PC-3 (cell line): ENCODE data around the gene CENPW. TPM values are rescaled to one million over a fixed set of nuclear protein-coding genes. Genes with fewer than 3 reads are reported as not detected.

ENCODE experiments used
- ATAC-seq: fragments of 200-7000 bp; cut with Tn5 transposase; 2 replicates; pipeline ENCODE4 v1.9.1; 2020; ENCODE audit warnings: mild to moderate bottlenecking, moderate library complexity
- BruUV-seq: library from RNA; stranded (reverse); fragments of 400-500 nt; replicated peaks from 2 replicates; lab custom pipeline; 2021; lab: Mats Ljungman, UMichigan
- CTCF ChIA-PET: fragments of 300-600 bp; sonication (Branson Sonifier 250); formaldehyde crosslinking; loops from one replicate; lab custom pipeline; 2022; ENCODE audit warnings: antibody characterized with exemption; lab: Charles Lee
- POLR2A ChIA-PET: fragments of 300-600 bp; sonication (Branson Sonifier 250); formaldehyde crosslinking; loops from one replicate; lab custom pipeline; 2022; ENCODE audit warnings: antibody characterized with exemption; ENCODE audit not compliant: unreplicated experiment; lab: Charles Lee
- DNase-seq: peaks from one replicate; pipeline ENCODE4 v3.0.0-alpha.2; 2015
- H2AFZ ChIP-seq: fragments of 300-600 bp; sonication (generic); 2 replicates; pipeline ENCODE4 v1.6.0; 2016; ENCODE audit warnings: antibody characterized with exemption, low read length
- H3F3A ChIP-seq: fragments of 300-600 bp; sonication (generic); one replicate; pipeline ENCODE4 v1.6.0; 2017; ENCODE audit warnings: antibody characterized with exemption, low read length, control low read depth, mild to moderate bottlenecking; ENCODE audit not compliant: unreplicated experiment
- H3K27ac ChIP-seq: fragments of 300-600 bp; sonication (generic); 2 replicates; pipeline ENCODE4 v1.5.1; 2016; ENCODE audit warnings: mild to moderate bottlenecking, low read length
- H3K27me3 ChIP-seq: fragments of 300-600 bp; sonication (generic); 2 replicates; pipeline ENCODE4 v1.6.1; 2016; ENCODE audit warnings: low read length, mixed read lengths
- H3K36me3 ChIP-seq: fragments of 300-600 bp; sonication (generic); 2 replicates; pipeline ENCODE4 v1.6.1; 2016; ENCODE audit warnings: low read depth, mixed run types, low read length, mixed read lengths
- H3K4me1 ChIP-seq: fragments of 300-600 bp; sonication (generic); 2 replicates; pipeline ENCODE4 v1.5.1; 2016; ENCODE audit warnings: low read length; ENCODE audit not compliant: insufficient read depth
- H3K4me2 ChIP-seq: fragments of 300-600 bp; sonication (generic); 2 replicates; pipeline ENCODE4 v1.6.0; 2016; ENCODE audit warnings: low read length
- H3K4me3 ChIP-seq: fragments of 300-600 bp; sonication (generic); 2 replicates; pipeline ENCODE4 v1.5.1; 2016; ENCODE audit warnings: mild to moderate bottlenecking, low read length, mixed read lengths
- H3K79me2 ChIP-seq: fragments of 300-600 bp; sonication (generic); 2 replicates; pipeline ENCODE4 v1.6.1; 2017; ENCODE audit warnings: low read length, mixed read lengths
- H3K9ac ChIP-seq: fragments of 300-600 bp; sonication (generic); 2 replicates; pipeline ENCODE4 v1.6.0; 2016; ENCODE audit warnings: mild to moderate bottlenecking, low read length
- H3K9me2 ChIP-seq: fragments of 300-600 bp; sonication (generic); replicated peaks from 2 replicates; pipeline ENCODE4 v1.6.1; 2016; ENCODE audit warnings: mixed run types, low read length, mixed read lengths
- H3K9me3 ChIP-seq: fragments of 300-600 bp; sonication (generic); 2 replicates; pipeline ENCODE4 v1.6.1; 2016; ENCODE audit warnings: low read length, mixed read lengths
- H4K20me1 ChIP-seq: fragments of 300-600 bp; sonication (generic); 2 replicates; pipeline ENCODE4 v1.6.1; 2016; ENCODE audit warnings: low read length, mixed read lengths
- EZH2 ChIP-seq: fragments of 300-600 bp; sonication (generic); IDR thresholded peaks from one replicate; pipeline ENCODE4 v1.6.1; 2017; ENCODE audit warnings: antibody characterized with exemption, mild to moderate bottlenecking, low read length; ENCODE audit not compliant: unreplicated experiment
- EZH2phosphoT487 ChIP-seq: fragments of 300-600 bp; sonication (generic); IDR thresholded peaks from 2 replicates; pipeline ENCODE4 v1.6.1; 2018; ENCODE audit warnings: mild to moderate bottlenecking, antibody characterized with exemption, low read length, borderline replicate concordance
- intact Hi-C: fragments of 100-400 bp; cut with micrococcal nuclease; formaldehyde crosslinking; loops from 2 replicates; pipeline ENCODE4 v1.9.0; 2023
- total RNA-seq: library from RNA; depleted of rRNA; stranded (reverse); fragments of >200 nt; gene quantifications from 2 replicates; pipeline ENCODE4 v1.2.3, GENCODE V29; 2014
- TF ChIP-seq, protein P1 (sequence below): fragments of 300-600 bp; sonication (generic); conservative IDR thresholded peaks from 2 replicates; pipeline ENCODE4 v1.5.1; 2017; ENCODE audit warnings: antibody characterized with exemption, low read depth, mild to moderate bottlenecking, low read length

The CENPW gene
- total RNA-seq, 1 experiment from 2014 or later = 33.6 TPM

DNA sequence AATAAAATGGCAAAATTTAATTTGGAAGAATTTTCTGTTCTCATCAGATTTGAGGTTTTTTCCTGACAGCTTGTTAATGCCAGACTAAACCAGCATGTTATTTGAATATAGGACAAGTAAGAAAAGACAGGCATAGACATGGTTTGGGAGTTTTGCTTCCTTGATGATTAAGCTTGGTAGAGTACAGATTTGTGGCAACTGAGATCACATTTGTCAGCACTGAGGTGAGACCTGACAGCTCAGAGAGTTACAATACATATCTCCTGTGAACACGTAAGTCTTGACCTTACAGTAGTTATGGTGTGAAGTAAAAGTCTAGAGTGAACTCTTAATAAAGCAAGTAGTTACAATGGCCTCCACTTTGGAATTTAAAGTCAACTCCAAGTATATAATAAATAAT lies 34.5 kb downstream of the CENPW start:
- Histone ChIP-seq H3K27ac (no peak overlapping the region), H3K4me2 (no peak overlapping the region), H3K9ac (no peak overlapping the region), H3K4me3 (no peak overlapping the region), H2AFZ (no peak overlapping the region), H4K20me1 (no peaks in the 10 kb centered on the region), H3F3A (no peaks in the 10 kb centered on the region), H3K9me2 (no peaks in the 10 kb centered on the region), H3K79me2 (no peaks in the 10 kb centered on the region), H3K4me1 (no peaks in the 10 kb centered on the region), H3K36me3 (no peaks in the 10 kb centered on the region), H3K9me3 (no peaks in the 10 kb centered on the region), H3K27me3 (no peaks in the 10 kb centered on the region)
- DNase-seq (no peak), ATAC-seq (no peak)
- no TSS peak for BruUV-seq
- TF ChIP-seq, protein P1, sequence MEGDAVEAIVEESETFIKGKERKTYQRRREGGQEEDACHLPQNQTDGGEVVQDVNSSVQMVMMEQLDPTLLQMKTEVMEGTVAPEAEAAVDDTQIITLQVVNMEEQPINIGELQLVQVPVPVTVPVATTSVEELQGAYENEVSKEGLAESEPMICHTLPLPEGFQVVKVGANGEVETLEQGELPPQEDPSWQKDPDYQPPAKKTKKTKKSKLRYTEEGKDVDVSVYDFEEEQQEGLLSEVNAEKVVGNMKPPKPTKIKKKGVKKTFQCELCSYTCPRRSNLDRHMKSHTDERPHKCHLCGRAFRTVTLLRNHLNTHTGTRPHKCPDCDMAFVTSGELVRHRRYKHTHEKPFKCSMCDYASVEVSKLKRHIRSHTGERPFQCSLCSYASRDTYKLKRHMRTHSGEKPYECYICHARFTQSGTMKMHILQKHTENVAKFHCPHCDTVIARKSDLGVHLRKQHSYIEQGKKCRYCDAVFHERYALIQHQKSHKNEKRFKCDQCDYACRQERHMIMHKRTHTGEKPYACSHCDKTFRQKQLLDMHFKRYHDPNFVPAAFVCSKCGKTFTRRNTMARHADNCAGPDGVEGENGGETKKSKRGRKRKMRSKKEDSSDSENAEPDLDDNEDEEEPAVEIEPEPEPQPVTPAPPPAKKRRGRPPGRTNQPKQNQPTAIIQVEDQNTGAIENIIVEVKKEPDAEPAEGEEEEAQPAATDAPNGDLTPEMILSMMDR = no peak
- TF ChIP-seq EZH2phosphoT487 (no peak), EZH2 (no peak)
- ChIA-PET POLR2A (no interaction called here), CTCF (no interaction called here)
- intact Hi-C loops = no loop called here

DNA sequence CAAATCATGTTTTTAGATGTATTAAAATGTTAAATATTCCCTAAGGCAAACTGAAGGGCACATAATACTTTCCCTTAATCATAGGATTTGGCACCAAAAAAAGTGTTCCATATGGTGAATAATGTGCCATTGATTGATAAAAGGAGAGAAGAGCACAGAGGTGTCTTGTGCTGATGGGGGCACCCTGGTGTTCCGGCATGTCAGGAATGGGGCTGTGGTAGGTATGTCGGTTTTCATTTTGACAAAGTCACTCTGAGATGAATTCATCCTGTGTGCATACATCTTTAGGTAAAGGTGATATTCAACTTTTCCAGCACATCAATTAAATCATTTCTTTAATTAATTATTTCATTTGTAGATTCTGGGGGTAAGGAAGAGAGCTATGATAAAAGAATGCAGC lies 36.8 kb downstream of the CENPW start:
- Histone ChIP-seq H2AFZ (no peak overlapping the region), H3F3A (no peaks in the 10 kb centered on the region), H3K79me2 (no peaks in the 10 kb centered on the region), H3K27ac (no peak overlapping the region), H3K9ac (no peak overlapping the region), H3K36me3 (no peaks in the 10 kb centered on the region), H3K4me1 (no peaks in the 10 kb centered on the region), H3K4me2 (no peak overlapping the region), H4K20me1 (no peaks in the 10 kb centered on the region), H3K9me2 (no peaks in the 10 kb centered on the region), H3K4me3 (no peak overlapping the region), H3K9me3 (no peaks in the 10 kb centered on the region), H3K27me3 (no peaks in the 10 kb centered on the region)
- no peak for TF ChIP-seq EZH2
- TF ChIP-seq, protein P1 = no peak
- no peak for TF ChIP-seq EZH2phosphoT487
- CTCF ChIA-PET = no interaction called here
- POLR2A ChIA-PET = no interaction called here
- intact Hi-C loops = no loop called here
- BruUV-seq = no TSS peak
- ATAC-seq = no peak
- DNase-seq = no peak

DNA sequence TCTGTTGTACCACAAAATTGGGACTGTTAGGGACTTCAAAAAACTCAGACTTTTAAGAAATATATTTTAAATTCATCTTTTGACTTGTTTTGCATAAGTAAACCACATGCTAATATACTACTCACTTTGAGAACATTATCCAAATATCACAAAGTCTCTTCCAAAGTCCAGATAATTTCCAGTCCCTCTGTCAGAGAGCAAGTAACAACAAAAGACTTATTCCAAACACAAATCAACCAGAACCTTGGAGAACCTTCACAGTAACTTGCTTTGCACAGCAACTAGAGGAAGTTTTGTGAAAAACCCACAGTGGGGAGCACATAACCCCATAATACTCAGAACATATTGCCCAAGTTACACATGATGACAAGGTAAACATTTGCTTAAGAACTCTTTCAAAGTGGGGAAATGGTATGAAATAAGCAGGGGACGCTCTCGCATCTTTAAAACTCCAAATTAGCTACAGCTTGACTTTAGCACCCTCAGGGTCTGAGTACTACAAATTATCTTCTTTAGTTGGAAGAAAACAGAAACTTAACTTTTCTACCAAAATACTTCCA lies 37.8 kb downstream of the CENPW start:
- Histone ChIP-seq H3K27ac (no peak overlapping the region), H3K9ac (no peak overlapping the region), H3K9me3 (no peaks in the 10 kb centered on the region), H3K36me3 (no peaks in the 10 kb centered on the region), H3K27me3 (no peaks in the 10 kb centered on the region), H3F3A (no peaks in the 10 kb centered on the region), H3K9me2 (no peaks in the 10 kb centered on the region), H3K4me3 (no peak overlapping the region), H3K79me2 (no peaks in the 10 kb centered on the region), H3K4me1 (no peaks in the 10 kb centered on the region), H2AFZ (no peak overlapping the region), H3K4me2 (no peak overlapping the region), H4K20me1 (no peaks in the 10 kb centered on the region)
- intact Hi-C loops = no loop called here
- DNase-seq (no peak), ATAC-seq (no peak)
- POLR2A ChIA-PET = no interaction called here
- CTCF ChIA-PET = no interaction called here
- TF ChIP-seq EZH2 = no peak
- TF ChIP-seq, protein P1 = no peak
- TF ChIP-seq EZH2phosphoT487 = no peak
- no TSS peak for BruUV-seq
